Fibroblast of mammary gland (primary cell): Measurements from ENCODE around the gene EIF3K.

Source experiments
- DNase-seq: peaks from one replicate; pipeline ENCODE4 v3.0.0-alpha.2; 2010; ENCODE audit warnings: low read depth
- H3K4me3 ChIP-seq: 2 replicates; pipeline ENCODE4 v1.5.1; 2011; ENCODE audit warnings: low read depth, mild to moderate bottlenecking, low read length, moderate library complexity; ENCODE audit not compliant: control insufficient read depth
- TF ChIP-seq, protein P1 (sequence below): conservative IDR thresholded peaks from 2 replicates; pipeline ENCODE4 v1.5.1; 2011; ENCODE audit warnings: low read depth, low read length, inconsistent platforms; ENCODE audit not compliant: control insufficient read depth, insufficient read depth

The EIF3K gene

DNA sequence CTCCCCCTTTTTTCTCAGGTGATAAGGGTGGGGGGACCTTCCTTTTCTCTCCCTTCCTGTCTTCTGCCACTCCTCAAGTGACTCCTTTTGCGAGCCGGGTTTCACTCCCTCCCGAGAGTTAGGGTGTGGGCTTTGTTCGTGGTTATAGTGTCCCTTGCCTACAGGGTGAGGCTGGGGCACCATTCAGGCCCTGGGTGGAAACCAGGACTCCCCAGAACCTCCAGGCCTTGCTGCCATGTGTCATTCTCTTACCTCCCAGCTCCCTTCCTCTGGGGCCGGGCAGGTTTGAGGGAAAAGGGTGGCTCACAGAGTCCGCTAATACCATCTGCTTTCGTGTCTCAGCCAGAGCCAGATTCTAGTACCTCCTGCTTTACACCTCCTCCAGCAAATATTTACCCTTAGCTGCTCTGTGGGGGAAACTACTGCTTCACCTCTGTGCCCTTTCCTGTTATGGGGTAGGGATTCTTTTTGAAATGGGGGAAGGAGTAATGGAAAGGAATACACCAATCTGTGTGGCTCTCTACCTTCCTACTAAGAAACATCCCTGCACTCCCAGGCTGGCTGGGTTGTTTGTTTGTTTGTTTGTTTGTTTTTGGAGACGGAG, 31.3 kb downstream of the EIF3K start:
- no peak for DNase-seq
- TF ChIP-seq, protein P1, sequence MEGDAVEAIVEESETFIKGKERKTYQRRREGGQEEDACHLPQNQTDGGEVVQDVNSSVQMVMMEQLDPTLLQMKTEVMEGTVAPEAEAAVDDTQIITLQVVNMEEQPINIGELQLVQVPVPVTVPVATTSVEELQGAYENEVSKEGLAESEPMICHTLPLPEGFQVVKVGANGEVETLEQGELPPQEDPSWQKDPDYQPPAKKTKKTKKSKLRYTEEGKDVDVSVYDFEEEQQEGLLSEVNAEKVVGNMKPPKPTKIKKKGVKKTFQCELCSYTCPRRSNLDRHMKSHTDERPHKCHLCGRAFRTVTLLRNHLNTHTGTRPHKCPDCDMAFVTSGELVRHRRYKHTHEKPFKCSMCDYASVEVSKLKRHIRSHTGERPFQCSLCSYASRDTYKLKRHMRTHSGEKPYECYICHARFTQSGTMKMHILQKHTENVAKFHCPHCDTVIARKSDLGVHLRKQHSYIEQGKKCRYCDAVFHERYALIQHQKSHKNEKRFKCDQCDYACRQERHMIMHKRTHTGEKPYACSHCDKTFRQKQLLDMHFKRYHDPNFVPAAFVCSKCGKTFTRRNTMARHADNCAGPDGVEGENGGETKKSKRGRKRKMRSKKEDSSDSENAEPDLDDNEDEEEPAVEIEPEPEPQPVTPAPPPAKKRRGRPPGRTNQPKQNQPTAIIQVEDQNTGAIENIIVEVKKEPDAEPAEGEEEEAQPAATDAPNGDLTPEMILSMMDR: no peak
- H3K4me3 ChIP-seq: peak overlapping the region; percentile 98

DNA sequence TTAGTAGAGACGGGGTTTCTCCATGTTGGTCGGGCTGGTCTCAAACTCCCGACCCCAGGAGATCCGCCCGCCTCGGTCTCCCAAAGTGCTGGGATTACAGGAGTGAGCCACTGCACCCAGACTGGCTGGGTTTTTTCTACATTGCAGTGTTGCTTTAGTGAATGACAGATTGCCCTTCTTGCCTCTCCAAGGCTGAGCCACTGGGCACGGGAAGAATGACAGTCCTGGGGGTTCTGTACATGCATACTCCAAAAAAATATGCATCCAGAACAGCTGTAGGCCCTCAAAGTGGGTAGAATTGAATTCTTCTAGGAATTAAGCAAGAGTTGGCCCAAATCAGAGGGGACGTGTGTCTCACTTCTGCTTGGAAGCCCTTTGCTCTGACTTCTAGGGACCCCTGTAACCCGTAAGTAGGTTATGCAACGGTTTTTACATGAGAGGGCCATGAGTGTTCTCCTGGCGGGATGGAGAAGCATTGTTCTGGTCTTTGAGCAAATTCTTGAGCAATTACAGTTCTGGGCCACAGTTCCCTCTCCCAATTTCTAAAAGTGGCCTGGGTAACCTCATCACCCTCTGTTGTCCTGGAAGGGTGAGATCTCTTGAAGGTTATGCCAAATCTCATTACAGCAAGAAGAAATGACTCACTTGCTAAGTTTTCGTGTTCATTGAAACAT, 32.1 kb downstream of the EIF3K start:
- no peak overlapping the region for H3K4me3 ChIP-seq
- TF ChIP-seq, protein P1: peak; percentile 7
- DNase-seq: peak; percentile 98

DNA sequence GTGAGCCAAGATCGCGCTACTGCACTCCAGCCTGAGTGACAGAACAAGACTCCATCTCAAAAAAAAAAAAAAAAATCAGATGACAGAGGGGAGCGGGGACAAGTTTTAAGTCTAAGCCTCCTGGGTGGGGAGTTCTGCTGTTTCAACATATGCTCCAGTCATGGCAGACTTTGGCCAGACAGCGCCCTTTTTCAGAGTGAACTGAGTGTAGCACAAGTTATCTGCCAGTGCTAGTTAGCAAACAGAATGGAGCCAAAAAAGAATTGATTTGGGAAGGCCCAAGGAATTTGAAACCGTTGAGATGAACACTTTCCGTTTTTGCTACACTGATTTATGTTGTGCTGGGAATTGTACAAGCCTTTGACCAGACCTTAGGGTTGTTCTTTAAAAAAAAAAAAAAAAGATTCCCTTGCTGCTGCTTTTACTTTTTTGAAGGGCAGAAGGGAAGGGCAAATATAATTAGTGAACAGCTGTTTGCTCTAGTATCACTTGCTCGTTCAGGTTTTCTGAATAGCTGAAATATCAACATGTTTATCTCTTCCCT, 34.1 kb downstream of the EIF3K start:
- TF ChIP-seq, protein P1: no peak
- DNase-seq: peak; percentile 62
- no peak overlapping the region for H3K4me3 ChIP-seq

DNA sequence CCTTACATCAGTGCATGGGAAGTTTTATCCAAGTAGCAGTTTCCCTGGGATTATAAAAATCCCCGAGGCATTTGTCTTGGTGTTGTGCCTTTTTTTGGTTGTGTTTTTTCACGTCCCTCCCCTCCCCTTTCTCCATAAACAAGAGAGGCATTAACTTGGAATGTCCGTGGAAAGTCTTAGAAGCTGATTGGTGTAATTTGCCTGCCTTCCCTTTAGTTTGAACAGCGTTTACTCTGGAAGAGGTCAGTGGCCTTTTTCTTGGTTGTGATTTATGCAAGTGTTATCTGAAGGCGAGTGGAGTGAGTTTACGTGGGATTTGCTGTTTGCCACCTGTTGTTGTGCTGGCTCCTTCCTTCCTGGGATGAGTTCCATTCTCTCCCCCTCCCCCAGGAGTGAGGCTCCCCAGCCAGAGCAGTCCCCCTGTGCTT, 35.7 kb downstream of the EIF3K start:
- no peak overlapping the region for H3K4me3 ChIP-seq
- DNase-seq: no peak
- TF ChIP-seq, protein P1: no peak

DNA sequence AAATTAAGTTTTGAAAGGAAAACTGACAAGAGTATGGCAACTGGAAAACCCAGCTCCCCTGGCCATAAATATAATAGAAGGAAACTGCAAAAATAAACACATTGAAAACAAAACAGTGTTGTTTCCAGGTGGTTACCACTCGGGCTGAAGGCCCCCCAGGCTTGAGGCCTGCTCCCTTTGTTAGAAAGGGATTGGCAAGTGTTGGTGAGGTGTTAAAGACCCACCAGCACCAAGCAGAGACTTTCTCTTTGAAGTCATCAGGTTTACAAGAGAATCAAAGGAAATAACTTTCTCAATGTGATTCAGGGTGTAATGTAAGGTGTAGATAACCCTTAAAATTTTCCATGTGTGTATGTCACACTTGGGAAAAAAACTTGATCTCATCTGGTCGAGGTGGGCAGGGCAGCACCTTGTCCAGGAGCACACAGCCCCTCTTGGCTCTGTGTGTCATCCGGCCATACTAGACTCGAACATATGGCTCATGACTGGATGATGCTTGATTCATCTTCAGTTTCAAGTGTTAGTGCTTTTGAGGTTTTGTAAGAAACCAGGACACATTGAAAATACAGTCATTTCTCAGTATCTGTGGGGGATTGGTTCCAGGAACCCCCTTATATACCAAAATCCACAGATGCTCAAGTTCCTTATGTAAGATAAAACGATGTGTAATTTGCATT, 36.3 kb downstream of the EIF3K start:
- H3K4me3 ChIP-seq: no peak overlapping the region
- TF ChIP-seq, protein P1: no peak
- DNase-seq: peak; percentile 51

DNA sequence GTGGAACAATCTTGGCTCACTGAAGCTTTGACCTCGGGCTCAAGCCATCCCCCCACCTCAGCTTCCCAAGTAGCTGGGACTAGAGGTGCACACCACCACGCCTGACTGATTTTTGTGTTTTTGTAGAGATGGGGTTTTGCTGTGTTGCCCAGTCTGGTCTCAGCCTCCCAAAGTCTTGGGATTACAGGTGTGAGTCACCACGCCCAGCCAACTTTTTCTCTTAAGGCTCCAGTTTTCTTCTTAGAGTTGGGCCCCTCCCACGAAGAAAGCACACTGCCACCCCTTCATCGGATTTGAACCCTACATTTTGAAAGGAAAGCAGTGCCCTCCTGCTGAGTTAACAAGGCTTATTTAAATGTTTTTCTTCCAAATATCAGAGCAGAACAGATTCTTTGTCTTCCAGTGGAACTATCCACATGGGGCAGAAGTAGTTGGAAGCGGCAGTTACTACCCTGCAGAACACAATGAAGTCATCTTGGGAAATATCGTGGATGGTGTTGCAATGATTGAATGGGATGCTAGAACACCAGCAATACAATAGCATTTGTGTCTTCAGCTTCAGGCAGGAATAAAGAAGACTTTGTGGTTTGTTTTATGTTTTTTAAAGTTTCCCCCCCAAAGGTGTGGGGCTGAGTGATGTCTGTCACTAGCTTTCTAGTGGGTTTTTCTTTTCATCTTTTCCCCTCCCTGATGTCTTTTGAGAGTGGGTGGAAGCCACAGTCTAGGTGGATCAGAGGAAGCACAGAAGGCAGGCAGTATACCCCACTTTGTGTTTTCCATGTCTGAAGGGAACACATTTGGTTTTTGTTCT, 37.4 kb downstream of the EIF3K start:
- H3K4me3 ChIP-seq: no peak overlapping the region
- peak; percentile 84 for DNase-seq
- TF ChIP-seq, protein P1: no peak
